Measurements from ENCODE around the gene DDAH1. TPM values are rescaled to one million over a fixed set of nuclear protein-coding genes. Genes with fewer than 3 reads are reported as not detected.
A peak's percentile ranks its signal among the peaks of the same experiment; 100 is the strongest.

DDAH1 gene
- total RNA-seq, 1 experiment from 2014 or later, result 22.8 TPM

DNA sequence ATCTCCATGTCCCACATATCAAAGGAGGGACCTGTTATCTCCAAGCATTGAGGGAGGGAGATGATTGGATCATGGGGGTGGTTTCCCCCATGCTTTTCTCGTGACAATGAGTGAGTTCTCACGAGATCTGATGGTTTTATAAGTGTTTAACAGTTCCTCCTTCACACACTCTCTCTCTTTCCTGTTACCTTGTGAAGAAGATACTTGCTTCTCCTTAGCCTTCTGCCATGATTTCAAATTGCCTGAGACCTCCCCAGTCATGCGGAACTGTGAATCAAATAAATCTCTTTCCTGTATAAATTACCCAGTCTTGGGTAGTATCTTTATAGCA, 91.6 kb downstream of the DDAH1 start:
- Mint-ChIP-seq H3K36me3 (no peaks in the 10 kb centered on the region), H3K4me1 (peaks cover 18% of the 10 kb centered on the region), H3K27ac (peak overlapping the region; percentile 11; the same call in 1 of the 2 replicates), H3K9me3 (no peaks in the 10 kb centered on the region), H3K27me3 (ENCODE audit: low read depth) (no peaks in the 10 kb centered on the region), H3K4me3 (no peak overlapping the region)
- CTCF ChIA-PET, result interaction anchor here (1.2 kb wide), 1 partner anchor 65 kb away, joined by 4 read pairs; no protein-coding TSS in a partner anchor
- POLR2A ChIA-PET, result no interaction called here
- ATAC-seq, result no peak
- no peak for TF ChIP-seq EMX1 (CRISPR knock-in tag; IDR thresholded peaks at IDR 0.05)
- no peak for TF ChIP-seq ZNF416 (CRISPR knock-in tag; IDR thresholded peaks at IDR 0.05)
- TF ChIP-seq PREB (CRISPR knock-in tag; IDR thresholded peaks at IDR 0.05; ENCODE audit: borderline replicate concordance), result no peak
- TF ChIP-seq ZNF671 (CRISPR knock-in tag; IDR thresholded peaks at IDR 0.05), result no peak
- no peak for TF ChIP-seq GABPB1 (CRISPR knock-in tag; IDR thresholded peaks at IDR 0.05)
- no peak for TF ChIP-seq JAZF1 (CRISPR knock-in tag; IDR thresholded peaks at IDR 0.05)
- TF ChIP-seq, protein P1, sequence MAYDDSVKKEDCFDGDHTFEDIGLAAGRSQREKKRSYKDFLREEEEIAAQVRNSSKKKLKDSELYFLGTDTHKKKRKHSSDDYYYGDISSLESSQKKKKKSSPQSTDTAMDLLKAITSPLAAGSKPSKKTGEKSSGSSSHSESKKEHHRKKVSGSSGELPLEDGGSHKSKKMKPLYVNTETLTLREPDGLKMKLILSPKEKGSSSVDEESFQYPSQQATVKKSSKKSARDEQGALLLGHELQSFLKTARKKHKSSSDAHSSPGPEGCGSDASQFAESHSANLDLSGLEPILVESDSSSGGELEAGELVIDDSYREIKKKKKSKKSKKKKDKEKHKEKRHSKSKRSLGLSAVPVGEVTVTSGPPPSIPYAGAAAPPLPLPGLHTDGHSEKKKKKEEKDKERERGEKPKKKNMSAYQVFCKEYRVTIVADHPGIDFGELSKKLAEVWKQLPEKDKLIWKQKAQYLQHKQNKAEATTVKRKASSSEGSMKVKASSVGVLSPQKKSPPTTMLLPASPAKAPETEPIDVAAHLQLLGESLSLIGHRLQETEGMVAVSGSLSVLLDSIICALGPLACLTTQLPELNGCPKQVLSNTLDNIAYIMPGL (CRISPR knock-in tag; IDR thresholded peaks at IDR 0.05), result no peak
- no peak for TF ChIP-seq CDX4 (CRISPR knock-in tag; IDR thresholded peaks at IDR 0.05; ENCODE audit: borderline replicate concordance)
- TF ChIP-seq PRRX2 (CRISPR knock-in tag; IDR thresholded peaks at IDR 0.05), result no peak
- TF ChIP-seq ARID4B (CRISPR knock-in tag; IDR thresholded peaks at IDR 0.05; ENCODE audit: borderline replicate concordance), result no peak
- DNase-seq (ENCODE audit: low spot score), result no peak

- POLR2A ChIA-PET, result no interaction called here
- Mint-ChIP-seq H3K9me3 (no peaks in the 10 kb centered on the region), H3K4me1 (peaks cover 18% of the 10 kb centered on the region), H3K27ac (peak overlapping the region; percentile 11; the same call in 1 of the 2 replicates), H3K27me3 (ENCODE audit: low read depth) (no peaks in the 10 kb centered on the region), H3K36me3 (no peaks in the 10 kb centered on the region), H3K4me3 (no peak overlapping the region)
- CTCF ChIA-PET, result no interaction called here
- ATAC-seq (no peak), DNase-seq (ENCODE audit: low spot score) (no peak)
- TF ChIP-seq CREM (CRISPR knock-in tag; IDR thresholded peaks at IDR 0.05) (no peak), RORB (CRISPR knock-in tag; IDR thresholded peaks at IDR 0.05) (no peak), USF1 (CRISPR knock-in tag; IDR thresholded peaks at IDR 0.05) (no peak), AR (CRISPR knock-in tag; IDR thresholded peaks at IDR 0.05) (no peak)
- TF ChIP-seq, protein P2, sequence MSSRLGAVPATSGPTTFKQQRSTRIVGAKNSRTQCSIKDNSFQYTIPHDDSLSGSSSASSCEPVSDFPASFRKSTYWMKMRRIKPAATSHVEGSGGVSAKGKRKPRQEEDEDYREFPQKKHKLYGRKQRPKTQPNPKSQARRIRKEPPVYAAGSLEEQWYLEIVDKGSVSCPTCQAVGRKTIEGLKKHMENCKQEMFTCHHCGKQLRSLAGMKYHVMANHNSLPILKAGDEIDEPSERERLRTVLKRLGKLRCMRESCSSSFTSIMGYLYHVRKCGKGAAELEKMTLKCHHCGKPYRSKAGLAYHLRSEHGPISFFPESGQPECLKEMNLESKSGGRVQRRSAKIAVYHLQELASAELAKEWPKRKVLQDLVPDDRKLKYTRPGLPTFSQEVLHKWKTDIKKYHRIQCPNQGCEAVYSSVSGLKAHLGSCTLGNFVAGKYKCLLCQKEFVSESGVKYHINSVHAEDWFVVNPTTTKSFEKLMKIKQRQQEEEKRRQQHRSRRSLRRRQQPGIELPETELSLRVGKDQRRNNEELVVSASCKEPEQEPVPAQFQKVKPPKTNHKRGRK (CRISPR knock-in tag; IDR thresholded peaks at IDR 0.05; ENCODE audit: borderline replicate concordance), result no peak
Measured at GRCh38 chr1:85372683-85373377, 92.1 kb downstream of the DDAH1 start.

All from WTC11 (cell line).